NCI-H146 treated with DMSO at 0.1 percent for 48 hours (cell line): Measurements from ENCODE around the gene ATPAF2.
"Not testable (repeated sequence)": the region's sequence is repeated elsewhere in the genome, so short reads cannot be mapped to it uniquely, and the experiment has no call there.

ENCODE experiments used
- DNase-seq: peaks from one replicate; lab custom pipeline; 2025; ENCODE audit not compliant: unreplicated experiment; lab: John Stamatoyannopoulos, UW

ATPAF2 gene

DNA sequence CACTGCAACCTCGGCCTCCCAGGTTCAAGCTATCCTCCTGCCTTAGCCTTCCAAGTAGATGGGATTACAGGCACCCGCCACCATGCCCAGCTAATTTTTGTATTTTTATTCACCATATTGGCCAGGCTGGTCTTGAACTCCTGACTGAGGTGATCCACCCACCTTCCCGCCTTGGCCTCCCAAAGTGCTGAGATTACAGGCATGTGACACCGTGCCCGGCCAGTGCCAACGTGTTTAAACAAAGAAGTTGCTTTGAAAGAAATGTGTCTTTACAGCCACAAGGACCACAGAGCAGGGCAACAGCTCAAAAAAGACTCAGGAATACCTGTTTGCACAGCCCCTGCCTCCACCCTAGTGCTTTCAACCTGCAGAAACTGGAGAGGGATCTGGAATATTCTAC is 25.0 kb downstream of the ATPAF2 start:
- no peak for DNase-seq

DNA sequence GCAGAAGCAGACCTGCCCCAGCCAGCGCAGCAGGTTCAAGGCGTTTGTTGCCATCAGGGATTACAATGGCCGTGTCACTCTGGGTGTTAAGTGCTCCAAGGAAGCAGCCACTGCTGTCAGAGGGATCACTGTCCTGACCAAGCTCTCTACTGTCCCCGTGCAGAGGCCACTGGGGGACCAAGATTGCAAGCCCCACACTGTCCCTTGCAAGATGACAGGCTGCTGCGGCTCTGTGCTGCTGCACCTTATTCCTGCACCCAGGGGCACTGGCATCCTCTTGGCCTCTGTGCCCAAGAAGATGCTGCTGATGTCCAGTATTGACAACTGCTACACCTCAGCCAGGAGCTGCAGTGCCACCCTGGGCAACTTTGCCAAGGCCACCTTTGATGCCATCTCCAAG is 27.7 kb downstream of the ATPAF2 start:
- no peak for DNase-seq

DNA sequence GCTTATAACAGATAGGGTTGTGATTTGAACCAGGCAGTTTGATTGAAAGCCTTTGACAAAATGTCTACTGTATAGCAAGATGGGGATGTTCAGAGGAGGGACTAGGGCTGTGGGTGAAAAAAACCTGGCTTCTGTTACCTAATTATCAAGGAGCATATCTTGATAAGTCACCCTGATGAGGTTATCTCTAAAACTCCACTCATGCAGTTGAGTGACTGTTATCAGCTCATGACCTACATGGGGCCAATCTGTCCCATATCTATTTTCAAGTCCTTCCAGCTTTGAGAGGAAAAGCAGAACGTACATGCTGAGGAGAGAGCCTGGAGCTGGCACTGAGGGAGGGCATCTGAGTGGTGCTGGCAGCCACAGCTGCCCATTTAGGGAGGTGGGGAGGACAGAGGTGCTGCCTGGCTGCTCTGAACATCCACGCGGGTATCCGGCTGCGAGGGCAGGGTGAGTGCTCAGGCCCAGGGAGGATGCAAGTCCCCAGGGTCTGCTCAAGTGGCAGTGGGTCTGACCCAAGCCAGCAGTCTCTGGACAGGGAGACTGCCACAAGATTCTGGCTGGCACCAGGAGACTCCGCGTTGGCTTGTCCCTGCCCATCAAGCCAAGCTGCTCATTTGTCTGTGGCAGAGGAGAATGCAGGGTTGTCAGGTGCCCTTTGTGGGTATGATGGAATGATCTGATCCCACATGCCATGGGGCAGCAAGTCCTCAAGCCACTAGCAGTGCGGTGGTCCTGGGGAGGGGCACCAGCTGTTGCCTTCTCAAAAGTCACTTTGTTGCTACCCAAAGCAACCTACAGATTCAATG is 29.2 kb downstream of the ATPAF2 start:
- no peak for DNase-seq

DNA sequence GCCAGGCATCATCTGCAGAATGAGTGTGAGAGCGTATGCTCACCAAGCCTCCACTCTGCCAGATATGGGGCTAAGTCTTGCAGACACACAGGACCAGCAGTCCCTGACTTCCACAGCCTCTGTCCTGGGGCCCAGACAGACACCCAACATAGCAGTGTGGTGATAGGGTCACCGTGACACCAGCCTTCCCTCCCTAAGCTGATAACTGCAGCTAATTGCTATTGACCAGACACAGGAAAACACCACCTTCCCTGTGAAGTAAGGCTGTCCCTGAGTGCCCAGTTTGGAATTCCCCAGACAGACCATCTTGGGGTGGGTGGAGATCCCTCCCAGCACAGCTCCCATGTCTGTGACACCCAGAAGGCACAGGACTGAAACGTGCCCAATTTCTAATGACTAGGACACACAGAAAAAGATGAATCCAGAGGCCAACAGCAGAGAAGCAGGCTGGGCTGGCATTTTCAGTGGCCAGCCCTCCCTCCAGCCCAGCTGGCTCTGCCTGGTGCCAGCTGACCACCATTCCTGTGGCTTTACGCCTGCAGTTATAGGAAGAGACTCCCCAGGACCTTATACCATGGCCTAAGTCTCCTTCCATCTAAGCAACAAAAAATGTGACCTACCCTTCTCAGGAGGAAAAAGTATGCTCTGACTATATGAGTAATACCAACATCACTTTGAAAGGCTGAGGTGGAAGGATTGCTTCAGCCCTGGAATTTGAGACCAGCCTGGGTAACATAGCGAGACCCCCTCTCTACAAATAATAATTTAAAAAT is 30.3 kb downstream of the ATPAF2 start:
- DNase-seq, result no peak

DNA sequence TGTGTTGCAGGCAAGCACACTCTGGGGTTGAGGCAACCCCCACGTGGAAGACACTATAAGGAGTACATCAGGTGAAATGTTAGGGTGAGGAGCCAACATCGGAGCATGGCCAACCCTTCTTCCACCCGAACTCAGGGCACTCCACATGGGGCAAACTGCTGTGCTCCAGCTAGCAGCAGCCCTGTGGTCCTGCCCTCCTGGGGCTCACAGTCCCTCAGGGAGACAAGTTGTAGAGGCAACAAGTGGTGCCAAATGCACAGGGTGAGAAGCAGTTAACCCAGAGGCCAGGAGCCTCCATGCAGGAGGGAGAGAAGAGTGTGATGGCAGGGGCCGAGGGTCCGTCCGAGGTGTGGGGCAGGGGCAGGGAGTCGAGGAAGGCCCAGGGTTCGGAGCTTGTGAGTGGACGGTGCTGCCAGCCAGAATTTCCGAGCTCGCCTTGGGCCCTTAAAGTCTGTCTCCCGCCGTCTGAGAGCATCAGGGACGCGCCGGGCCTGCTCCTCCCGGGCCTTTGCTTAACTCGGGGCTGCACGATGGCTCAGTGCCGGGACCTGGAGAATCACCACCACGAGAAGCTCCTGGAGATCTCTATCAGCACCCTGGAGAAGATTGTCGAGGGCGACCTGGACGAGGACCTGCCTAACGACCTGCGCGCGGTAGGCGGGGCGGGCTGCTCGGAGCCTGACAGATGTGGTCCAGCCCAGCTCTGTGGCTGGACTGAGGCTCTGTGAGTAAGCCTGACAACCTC is 32.3 kb downstream of the ATPAF2 start:
- no peak for DNase-seq

DNA sequence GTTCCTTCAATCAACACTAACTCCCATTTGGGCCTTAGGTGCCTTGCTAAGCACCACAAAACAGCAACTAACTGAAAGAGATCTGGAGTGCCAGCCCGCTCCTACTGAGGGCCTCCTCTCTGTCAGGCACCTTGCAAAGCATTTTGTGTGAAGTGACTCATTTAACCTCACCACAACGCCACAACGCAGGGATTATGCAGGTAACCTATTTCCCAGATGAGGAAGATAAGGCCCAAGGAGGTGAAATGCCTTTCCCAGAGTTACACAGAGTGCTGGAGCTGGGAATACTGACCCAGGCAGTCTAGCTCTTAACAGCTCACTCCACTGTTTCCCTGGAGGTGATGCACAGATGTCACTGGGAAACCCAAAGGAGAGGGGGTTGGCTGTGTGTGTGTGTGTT is 33.5 kb downstream of the ATPAF2 start:
- DNase-seq, result no peak

DNA sequence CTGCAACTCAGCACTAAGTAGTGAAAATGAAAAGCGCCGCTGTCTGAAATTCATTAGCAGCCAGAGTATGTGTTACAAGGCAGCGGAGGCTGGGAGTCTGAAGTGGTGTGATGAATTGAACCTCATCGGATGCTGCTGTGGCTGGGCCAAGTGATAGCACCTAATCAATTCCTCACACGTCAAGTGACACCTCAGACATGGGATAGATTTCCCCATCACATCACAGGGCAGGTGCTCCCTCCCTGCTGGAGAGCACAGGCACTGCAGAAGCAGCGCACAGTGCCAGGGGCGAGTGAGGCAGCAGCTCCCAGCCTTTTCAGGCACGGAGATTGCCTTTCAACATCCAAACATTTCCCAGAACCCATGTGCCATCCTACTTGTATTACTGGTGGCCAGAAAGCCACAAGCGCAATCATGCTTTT is 34.1 kb downstream of the ATPAF2 start:
- DNase-seq, result no peak

DNA sequence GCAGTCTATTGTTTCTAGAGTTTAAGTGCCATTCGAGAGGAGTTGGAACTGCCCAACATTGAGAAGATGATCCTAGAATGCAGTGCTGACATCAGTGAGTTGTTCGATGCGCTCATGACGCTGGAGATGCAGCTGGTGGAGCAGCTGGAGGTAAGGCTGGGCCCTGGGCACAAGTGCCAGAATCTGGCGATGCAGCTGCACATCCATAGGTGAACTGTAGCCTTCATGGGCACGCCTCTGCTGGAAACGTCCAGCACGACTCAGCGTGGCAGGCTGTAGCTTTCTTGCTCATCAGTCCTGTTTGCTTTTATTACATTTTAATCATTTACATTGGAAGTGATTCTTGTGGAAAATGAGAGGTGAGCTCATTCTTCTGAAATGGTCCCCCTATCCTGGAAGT is 34.6 kb downstream of the ATPAF2 start:
- DNase-seq, result no peak

DNA sequence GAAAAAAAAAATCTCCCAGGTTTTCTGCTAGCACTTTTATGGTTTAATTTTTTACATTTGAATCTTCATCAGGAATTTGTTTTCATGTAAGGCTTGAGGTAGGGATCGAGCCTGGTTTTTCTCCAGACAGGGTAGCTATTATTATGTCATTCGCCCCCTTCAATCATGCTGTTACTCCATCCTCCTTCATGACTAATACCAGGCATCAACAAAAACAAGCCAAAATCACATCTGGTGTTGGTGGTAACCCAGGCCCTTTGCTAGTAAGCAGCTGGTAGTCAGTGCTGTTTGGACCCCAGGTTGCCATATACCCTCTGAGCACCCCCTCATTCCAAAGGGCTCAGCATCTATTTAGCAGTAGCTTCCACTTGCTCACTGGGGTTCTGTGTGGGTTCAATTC is 36.8 kb downstream of the ATPAF2 start:
- no peak for DNase-seq

DNA sequence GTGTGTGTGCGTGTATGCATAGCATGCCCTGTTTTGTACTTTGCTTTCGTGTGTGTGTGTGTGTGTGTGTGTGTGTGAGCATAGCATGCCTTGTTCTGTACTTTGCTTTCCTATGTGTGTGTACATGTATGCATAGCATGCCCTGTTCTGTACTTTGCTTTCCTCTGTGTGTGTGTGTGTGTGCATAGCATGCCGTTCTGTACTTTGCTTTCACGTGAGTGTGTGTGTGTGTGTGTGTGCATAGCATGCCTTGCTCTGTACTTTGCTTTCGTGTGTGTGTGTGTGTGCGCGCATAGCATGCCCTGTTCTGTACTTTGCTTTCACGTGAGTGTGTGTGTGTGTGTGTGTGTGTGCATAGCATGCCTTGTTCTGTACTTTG is 38.9 kb downstream of the ATPAF2 start:
- no peak for DNase-seq

DNA sequence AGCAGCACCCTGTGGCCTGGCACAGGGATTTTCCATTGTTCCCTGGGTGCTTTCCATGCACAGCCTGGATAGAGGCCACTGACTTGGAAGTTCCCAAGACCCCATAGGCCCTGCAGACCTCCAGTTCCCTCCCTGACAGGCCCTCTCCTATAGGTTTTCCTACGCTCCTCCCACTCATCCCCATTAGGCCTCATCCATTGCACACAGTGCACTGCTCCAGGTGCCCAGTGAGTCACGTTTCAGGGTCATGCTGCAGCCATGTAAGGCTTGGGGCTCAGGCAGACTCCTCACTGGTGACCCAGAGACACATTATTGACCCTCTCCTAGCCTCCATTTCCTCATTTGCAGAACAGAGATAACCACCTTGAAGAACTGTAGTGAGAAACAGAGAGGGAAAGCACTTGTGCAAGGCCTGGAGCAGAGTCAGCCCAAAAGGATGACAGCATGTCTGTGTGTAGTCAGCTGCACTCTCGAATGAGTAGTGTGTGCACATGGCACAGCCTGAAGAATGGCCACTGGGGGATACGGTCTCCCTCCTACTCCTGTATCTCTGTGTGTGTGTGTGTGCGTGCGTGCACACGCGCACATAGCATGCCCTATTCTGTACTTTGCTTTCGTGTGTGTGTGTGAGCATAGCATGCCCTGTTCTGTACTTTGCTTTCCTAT is 39.5 kb downstream of the ATPAF2 start:
- no peak for DNase-seq

DNA sequence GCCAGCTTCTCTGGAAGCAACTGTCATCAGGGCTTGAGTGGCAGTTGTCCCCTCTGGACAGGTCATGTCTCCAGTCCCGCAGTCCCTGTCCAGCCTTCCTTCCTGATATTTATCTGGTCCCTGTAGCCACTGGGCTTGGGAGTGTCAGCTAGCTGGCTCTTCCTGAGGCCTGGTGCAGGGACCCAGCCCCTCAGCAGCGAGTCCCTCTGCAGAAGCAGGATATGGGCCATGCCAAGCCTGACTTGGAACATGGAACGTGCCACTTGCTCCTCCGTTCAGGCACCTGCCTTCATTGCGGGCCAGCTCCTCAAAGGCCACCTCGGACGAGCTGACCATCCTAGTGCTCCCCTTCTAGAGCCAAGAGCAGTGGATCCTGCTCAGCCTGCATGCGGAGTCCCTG is 40.0 kb downstream of the ATPAF2 start:
- DNase-seq, result no peak

DNA sequence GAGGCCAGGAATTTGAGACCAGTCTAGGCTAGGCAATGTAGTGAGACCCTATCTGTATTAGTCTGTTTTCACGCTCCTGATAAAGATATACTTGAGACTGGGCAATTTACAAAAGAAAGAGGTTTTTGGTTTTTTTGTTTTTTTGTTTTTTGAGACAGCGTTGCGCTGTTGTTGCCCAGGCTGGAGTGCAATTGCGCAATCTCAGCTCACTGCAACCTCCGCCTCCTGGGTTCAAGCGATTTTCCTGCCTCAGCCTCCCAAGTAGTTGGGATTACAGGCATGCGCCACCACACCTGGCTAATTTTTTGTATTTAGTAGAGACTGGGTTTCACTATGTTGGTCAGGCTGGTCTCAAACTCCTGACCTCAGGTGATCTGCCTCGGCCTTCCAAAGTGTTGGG is 43.1 kb downstream of the ATPAF2 start:
- not testable (repeated sequence) for DNase-seq

DNA sequence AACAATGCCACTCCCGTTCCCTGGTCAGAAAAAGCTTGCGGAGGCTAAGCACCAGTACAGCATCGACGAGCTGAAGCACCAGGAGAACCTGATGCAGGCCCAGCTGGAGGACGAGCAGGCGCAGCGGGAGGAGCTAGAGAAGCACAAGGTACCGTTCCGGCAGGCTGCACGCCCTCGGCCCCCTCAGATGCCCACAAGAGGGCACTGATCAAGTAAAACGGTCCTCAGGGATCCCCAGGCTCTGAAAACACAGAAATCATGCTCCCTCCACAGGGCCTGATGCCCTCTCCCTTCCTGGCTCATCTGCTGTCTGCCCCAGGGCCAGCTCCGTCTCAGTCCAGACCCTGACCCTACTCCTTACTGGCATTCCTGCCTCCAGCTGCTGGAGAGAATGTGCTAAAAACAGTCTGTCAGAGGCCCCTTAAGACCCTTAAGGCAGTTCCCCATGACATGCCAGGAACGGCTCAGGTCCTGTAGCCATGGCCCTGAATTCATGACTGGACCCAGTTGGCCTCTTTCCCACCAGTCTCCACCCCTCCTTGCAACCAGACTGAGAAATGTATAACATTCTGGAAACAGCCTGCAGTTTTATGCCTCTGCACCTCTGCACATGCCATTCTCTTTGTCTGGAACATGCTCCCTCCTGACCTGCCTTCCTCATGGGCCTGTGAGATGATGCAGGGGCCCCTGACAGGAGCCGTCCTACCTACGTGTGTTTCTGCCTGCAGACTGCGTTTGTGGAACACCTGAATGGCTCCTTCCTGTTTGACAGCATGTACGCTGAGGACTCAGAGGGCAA is 44.5 kb downstream of the ATPAF2 start:
- DNase-seq, result peak; percentile 3

DNA sequence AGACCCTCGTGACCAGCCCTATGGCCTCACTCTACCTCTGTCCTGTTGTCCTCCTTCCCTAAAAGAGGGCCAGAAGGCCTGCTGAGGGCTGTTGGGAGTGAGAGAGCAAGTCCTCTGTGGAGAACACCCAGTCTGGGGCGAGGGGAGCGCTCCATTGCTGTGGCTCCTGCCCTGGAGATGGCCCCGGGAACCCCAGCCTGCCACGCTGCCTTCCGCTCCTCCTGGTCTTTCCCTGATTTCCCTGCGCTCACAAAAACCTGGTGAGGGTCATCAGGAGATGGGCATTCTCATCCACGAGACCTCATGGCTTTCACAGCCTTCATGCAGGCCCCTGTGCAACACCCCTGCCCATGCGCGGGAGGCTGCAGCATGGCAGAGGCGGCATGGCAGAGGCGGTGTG is 45.1 kb downstream of the ATPAF2 start:
- DNase-seq, result no peak

DNA sequence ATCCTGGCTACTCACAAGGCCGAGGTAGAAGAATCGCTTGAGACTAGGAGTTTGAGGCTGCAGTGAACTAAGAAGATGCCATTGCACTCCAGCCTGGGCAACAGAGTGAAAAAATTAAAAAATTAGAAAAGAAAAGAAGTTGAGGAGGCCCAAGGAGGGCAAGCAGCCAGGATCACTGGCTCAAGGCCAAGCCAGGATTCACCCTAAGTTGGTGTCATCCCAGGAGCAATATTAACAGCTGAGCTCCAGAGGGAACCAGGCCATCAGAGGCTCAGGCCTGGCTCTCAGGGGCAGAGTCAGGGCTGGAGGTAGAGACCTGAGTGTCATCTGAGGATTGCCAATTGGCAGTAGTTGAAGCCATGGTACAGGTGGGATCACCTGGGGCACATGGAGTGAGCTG is 45.6 kb downstream of the ATPAF2 start:
- no peak for DNase-seq

DNA sequence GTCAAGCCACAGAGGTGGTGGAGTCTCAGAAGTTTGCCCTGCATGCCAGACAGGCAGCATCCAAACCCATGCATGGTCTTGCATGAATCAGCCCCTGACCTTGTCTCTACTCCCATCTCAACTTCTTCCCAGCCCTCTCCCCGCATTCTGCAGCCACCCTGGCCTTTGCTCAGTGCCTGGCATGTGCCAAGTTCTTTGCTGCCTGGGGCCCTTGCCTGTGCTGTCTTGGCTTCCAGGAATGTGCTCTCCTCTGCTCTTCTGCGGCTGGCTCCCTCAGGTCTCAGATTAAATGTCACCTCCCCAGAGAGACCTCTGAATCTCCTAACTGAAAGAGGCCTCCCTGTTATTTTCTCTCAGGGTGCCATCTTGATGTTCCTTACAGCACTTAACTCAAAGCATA is 48.7 kb downstream of the ATPAF2 start:
- DNase-seq, result no peak

DNA sequence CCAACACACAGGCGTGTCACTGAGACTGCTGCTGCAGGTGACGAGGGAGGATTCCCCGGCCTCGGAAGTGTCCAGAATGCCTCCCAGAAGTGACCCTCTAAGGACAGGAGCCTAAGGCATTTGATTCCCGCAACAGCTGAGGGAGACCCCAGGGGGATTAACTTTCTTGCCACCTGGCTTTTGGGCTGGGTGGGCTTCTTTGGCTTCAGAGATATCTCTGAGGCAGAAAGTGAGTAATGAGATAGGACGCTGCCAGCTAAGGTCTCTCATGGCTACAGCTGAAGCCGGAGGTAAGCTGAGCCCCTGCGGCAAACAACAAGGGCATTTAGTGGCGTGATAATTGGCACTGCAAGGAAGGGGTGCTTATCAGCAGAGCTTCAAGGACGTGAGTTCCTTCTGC is 49.4 kb downstream of the ATPAF2 start:
- DNase-seq, result no peak

DNA sequence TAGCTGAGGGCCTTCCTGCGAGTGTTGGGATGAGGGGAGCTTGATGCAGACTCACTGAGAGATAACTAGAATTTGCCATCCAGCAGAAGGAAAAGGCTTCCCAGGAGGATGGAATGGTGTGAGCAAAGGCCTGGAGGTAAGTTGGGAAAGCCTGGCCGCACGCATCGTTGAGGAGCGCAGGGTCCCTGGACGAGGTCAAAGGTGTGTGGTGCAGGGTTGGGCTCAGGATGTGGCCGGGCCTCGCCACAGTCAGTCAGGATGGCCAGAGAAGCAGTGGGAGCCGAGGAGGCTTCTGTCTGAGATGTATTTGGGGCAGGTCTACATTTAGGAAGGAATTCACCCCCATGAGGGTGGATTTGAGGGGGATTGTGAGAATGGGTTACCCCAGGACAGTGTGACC is 49.9 kb downstream of the ATPAF2 start:
- no peak for DNase-seq

DNA sequence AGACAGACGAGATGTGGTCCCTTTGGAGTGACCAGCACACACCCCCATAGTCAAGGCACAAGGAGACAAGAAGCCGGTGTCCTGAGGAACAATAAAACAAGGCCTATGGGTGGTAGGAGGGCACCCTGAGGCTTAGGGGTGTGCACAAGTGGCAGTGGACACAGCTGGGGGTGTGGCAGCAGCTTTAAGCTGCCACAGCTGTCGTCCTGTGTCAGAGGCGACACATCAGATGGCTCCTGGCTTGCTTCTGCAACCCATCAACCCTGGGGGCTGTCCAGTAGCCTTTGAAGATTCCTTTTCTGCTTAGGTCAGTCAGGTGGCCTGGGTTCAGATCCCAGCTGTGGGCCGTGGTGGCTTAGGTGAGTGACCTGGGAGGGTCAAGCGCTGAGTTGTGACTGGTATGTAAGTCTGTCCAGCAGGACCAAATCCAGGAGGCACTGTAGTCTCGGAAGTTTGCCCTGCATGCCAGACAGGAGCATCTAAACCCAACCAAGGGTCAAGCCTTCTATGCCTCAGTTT is 50.5 kb downstream of the ATPAF2 start:
- no peak for DNase-seq
